Gastroesophageal sphincter (tissue), 4 donors: ENCODE results near the gene KIF5C. TPM values are rescaled to one million over a fixed set of nuclear protein-coding genes. Genes with fewer than 3 reads are reported as not detected.

Source experiments
- ATAC-seq: fragments of 150-250 bp; one replicate; pipeline ENCODE4 v1.9.1; 2016; ENCODE audit warnings: mild to moderate bottlenecking, moderate library complexity
- H3K27ac ChIP-seq, 4 donors: fragments of 200-600 bp; sonication (generic) in 3 of 4; 1 replicate in 3 of 4; 2 replicates in 1 of 4; pipeline ENCODE4 v1.5.1; 2016 to 2019
- H3K27me3 ChIP-seq: fragments of 200-600 bp; sonication (generic); one replicate; pipeline ENCODE4 v1.5.1; 2019
- H3K36me3 ChIP-seq, 2 donors: fragments of 200-600 bp; sonication (generic); one replicate each; pipeline ENCODE4 v1.5.1; 2019; ENCODE audit warnings: control low read depth in 1 of 2
- H3K4me1 ChIP-seq, 3 donors: fragments of 200-600 bp; sonication (generic); 1 replicate in 2 of 3; 2 replicates in 1 of 3; pipeline ENCODE4 v1.5.1; 2016 to 2019; ENCODE audit warnings: control low read depth in 2 of 3
- H3K4me3 ChIP-seq, 2 donors: fragments of 200-600 bp; sonication (generic); one replicate each; pipeline ENCODE4 v1.5.1; 2019; ENCODE audit warnings: mild to moderate bottlenecking in 1 of 2, moderate library complexity in 1 of 2
- H3K9me3 ChIP-seq, 3 donors: fragments of 200-600 bp; sonication (generic); one replicate each; pipeline ENCODE4 v1.5.1; 2017 to 2019; ENCODE audit warnings: control low read depth in 2 of 3
- EP300 ChIP-seq: sonication (generic); formaldehyde crosslinking; IDR thresholded peaks from one replicate; pipeline ENCODE4 v1.6.1; 2017; ENCODE audit warnings: antibody characterized with exemption, mild to moderate bottlenecking
- POLR2A ChIP-seq, 2 donors: fragments of 450-650 bp; IDR thresholded peaks; one replicate each; pipeline ENCODE4 v1.6.1; 2017; ENCODE audit warnings: antibody characterized with exemption in 2 of 2, mild to moderate bottlenecking in 2 of 2, moderate library complexity in 1 of 2
- POLR2AphosphoS5 ChIP-seq: sonication (generic); formaldehyde crosslinking; IDR thresholded peaks from one replicate; pipeline ENCODE4 v1.6.1; 2017; ENCODE audit warnings: antibody characterized with exemption
- WGBS, 2 donors: methylation state at CpG; one replicate each; pipeline ENCODE4 v1.1.5; 2018; ENCODE audit warnings: low coverage in 1 of 2; 5-methylcytosine and 5-hydroxymethylcytosine counted together
- total RNA-seq, 4 donors: library from RNA; depleted of rRNA; stranded (reverse); fragments of >200 nt; gene quantifications; one replicate each; pipeline ENCODE4 v1.1.0, GENCODE V29; 2016
- TF ChIP-seq, protein P1 (sequence below), 4 experiments: fragments of 200-600 bp in 2 of 4; fragments of 450-650 bp in 2 of 4; sonication (generic) in 1 of 4; IDR thresholded peaks; one replicate each; pipeline ENCODE4 v1.5.1; 2017 to 2019; ENCODE audit warnings: antibody characterized with exemption in 4 of 4, mild to moderate bottlenecking in 2 of 4, moderate library complexity in 2 of 4

The KIF5C gene
- total RNA-seq, 4 donors from 2014 or later: 3.3 to 6.6 (median 4.5) TPM

DNA sequence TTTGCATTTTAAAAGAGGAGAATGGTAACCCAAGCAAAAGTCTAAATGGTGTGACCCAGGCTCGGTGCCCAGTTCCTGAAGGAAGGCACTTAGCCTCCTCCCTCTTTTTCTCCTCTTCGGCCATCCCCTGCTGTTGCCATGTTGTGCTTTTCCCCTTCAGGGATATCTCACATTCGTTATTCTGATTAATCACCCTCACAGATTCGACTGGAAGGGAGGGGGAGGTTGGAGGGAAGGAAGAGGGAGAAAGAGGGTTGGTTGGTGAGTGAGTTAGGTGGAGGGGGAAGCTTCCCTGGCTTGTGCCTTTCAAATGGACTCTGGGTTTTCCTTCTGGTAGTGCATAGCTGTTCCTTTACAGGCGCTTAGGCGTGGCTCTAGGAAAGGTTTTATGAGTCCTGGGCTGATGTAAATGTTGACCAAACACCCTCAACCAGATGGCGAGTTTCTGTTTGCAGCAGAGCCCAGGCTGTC lies 124.5 kb downstream of the KIF5C start:
- TF ChIP-seq, protein P1, sequence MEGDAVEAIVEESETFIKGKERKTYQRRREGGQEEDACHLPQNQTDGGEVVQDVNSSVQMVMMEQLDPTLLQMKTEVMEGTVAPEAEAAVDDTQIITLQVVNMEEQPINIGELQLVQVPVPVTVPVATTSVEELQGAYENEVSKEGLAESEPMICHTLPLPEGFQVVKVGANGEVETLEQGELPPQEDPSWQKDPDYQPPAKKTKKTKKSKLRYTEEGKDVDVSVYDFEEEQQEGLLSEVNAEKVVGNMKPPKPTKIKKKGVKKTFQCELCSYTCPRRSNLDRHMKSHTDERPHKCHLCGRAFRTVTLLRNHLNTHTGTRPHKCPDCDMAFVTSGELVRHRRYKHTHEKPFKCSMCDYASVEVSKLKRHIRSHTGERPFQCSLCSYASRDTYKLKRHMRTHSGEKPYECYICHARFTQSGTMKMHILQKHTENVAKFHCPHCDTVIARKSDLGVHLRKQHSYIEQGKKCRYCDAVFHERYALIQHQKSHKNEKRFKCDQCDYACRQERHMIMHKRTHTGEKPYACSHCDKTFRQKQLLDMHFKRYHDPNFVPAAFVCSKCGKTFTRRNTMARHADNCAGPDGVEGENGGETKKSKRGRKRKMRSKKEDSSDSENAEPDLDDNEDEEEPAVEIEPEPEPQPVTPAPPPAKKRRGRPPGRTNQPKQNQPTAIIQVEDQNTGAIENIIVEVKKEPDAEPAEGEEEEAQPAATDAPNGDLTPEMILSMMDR (IDR thresholded peaks at IDR 0.05): no peak
- no peak for TF ChIP-seq POLR2AphosphoS5
- TF ChIP-seq EP300: no peak
- no peak for TF ChIP-seq POLR2A (IDR thresholded peaks at IDR 0.05)
- H3K9me3 ChIP-seq: no peaks in the 10 kb centered on the region
- 19 to 58% methylated on average over 3 to 4 of the region's 7 CpGs for WGBS, 2 donors
- H3K27ac ChIP-seq: no peak overlapping the region
- no peak for ATAC-seq
- no peaks in the 10 kb centered on the region for H3K27me3 ChIP-seq
- no peak overlapping the region for H3K4me3 ChIP-seq
- no peaks in the 10 kb centered on the region for H3K4me1 ChIP-seq
- peaks cover 0 to 3% of the 10 kb centered on the region in 2 donors for H3K36me3 ChIP-seq

DNA sequence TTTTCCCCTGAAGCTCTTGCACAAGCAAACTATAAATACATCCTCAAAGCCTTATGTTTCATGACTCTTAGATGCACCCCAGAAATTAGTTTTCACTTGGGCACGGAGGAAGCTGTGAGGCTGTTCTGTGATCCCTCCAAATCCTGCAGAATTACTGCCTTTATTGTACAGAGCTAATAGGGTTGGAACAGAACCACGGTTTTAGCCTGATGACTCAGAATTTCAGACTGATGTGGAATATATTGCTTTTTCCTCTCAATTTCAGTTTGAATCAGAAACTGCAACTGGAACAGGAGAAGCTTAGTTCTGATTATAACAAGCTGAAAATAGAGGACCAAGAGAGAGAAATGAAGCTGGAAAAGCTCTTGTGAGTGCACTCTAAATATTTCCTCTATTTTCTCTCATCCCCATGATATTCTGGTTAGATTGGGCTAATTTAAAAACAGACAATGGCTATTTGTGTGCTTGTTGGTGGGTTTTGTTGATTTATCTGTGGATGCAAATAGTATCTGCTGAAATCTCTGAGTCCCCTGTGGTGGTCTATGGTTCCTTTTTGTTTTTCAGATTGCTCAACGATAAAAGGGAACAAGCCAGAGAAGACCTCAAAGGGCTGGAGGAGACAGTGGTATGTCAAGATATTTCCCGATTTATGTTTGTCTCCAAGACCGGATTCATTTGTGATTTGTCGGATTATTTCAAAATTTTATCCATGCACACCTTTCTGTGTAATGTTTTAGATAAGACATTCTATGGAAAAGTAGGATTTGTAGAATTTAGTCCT lies 125.3 kb downstream of the KIF5C start:
- no peaks in the 10 kb centered on the region for H3K9me3 ChIP-seq
- H3K27ac ChIP-seq: no peak overlapping the region
- H3K4me1 ChIP-seq: no peaks in the 10 kb centered on the region
- TF ChIP-seq POLR2A (IDR thresholded peaks at IDR 0.05): no peak
- no peak for TF ChIP-seq POLR2AphosphoS5
- no peak for ATAC-seq
- no peaks in the 10 kb centered on the region for H3K36me3 ChIP-seq
- H3K4me3 ChIP-seq: no peak overlapping the region
- no peaks in the 10 kb centered on the region for H3K27me3 ChIP-seq
- 54 to 75% methylated on average over 5 to 6 of the region's 6 CpGs for WGBS, 2 donors

DNA sequence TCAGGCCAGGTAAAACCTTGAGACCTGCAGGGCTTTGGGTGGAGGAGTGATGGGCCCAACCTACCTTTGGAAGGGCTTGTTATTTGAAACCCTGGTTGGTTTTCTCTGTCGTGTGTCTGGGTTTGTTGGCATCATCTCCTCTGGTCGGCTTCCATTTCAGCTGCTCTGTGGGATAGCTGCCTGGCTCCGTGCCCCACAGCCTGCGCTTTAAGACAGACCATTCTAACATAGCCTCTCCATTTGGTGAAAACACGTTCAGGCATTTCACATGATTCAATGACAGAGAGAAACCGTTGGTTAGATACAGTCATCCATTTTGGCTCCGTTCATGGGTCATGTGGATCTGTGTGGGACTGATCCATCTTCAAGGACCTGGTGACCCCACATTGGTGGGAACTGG lies 126.5 kb downstream of the KIF5C start:
- H3K4me1 ChIP-seq: no peaks in the 10 kb centered on the region
- H3K36me3 ChIP-seq: no peaks in the 10 kb centered on the region
- H3K9me3 ChIP-seq: no peaks in the 10 kb centered on the region
- ATAC-seq: no peak
- TF ChIP-seq POLR2A (IDR thresholded peaks at IDR 0.05): no peak
- TF ChIP-seq POLR2AphosphoS5: no peak
- no peak for TF ChIP-seq EP300
- TF ChIP-seq, protein P1 (IDR thresholded peaks at IDR 0.05): no peak
- H3K27ac ChIP-seq: no peak overlapping the region
- H3K4me3 ChIP-seq: no peak overlapping the region
- no peaks in the 10 kb centered on the region for H3K27me3 ChIP-seq
- 73% methylated on average over 4 of the region's 7 CpGs; no CpG with 5 or more reads in 1 of the 2 donors for WGBS, 2 donors

DNA sequence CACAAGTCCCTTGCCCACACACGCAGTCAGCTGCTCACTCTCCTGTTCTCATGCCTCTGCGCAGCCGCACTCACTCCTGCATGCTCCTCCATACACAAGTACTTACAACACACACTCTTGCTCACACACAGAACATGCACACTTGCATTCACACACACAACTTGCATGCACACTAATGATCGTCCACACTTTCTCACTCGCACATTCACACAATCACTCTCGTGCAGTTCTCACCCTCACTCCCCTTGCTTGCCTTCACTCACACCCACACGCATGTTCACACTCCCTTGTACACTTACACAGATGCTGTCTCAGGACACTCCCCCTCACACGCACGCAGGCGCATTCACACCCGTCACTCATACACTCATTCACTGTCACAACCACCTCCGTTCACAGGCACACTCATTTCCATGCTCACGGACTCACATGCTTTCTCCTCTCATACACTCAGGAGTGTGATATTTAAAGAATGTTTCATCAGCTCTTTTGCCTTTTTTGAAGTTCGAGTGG lies 127.4 kb downstream of the KIF5C start:
- no peak for TF ChIP-seq EP300
- no peak for TF ChIP-seq POLR2A (IDR thresholded peaks at IDR 0.05)
- TF ChIP-seq, protein P1 (IDR thresholded peaks at IDR 0.05): no peak
- no peak for TF ChIP-seq POLR2AphosphoS5
- no peaks in the 10 kb centered on the region for H3K27me3 ChIP-seq
- H3K36me3 ChIP-seq: no peaks in the 10 kb centered on the region
- H3K4me1 ChIP-seq: no peaks in the 10 kb centered on the region
- H3K27ac ChIP-seq: no peak overlapping the region
- H3K4me3 ChIP-seq: no peak overlapping the region
- 96 to 98% methylated on average over 7 to 14 of the region's 14 CpGs for WGBS, 2 donors
- H3K9me3 ChIP-seq: no peaks in the 10 kb centered on the region
- ATAC-seq: no peak

DNA sequence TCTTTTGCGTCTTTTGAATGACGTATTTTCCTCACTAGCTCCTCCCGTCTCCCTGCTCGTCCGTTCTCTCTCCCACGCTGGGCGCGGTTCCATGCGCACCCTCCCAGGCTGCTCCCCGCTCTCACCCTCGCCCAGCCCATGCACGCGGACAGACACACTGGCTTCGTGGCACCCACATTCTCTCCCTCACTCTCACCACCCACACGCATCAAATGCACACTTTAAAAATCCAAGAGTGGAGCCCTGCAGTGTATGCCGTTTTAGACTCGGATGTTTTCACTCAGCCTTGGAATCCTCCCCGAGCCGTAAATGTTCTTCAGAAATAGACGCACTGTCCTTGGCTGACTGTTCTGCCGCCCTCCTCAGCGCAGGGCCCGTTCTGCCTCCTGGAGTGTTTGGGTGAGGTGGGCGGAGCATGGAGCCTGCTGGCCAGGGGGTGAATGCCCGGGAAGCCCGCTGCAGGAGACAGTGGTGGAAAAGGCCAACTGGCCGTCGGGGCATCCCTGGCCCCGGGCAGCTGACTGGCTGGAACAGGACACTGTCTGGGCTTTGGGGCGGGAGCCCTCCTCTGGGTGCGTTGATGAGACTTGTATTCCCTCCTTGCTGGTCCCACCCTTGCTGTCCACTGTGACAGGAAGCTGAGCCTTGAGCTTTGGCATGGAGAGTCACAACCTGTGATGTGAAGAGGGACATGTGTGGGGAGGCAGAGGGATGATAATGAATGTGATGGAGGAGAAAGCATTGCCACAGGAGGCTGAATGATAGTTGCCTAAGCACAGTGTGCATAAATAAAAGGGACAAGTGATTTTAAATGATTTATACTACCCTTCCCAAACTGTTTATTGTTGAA lies 128.1 kb downstream of the KIF5C start:
- Histone ChIP-seq H3K4me3 (no peak overlapping the region), H3K36me3 (peaks cover 0 to 4% of the 10 kb centered on the region in 2 donors), H3K4me1 (no peaks in the 10 kb centered on the region), H3K27ac (no peak overlapping the region), H3K9me3 (no peaks in the 10 kb centered on the region), H3K27me3 (no peaks in the 10 kb centered on the region)
- WGBS, 2 donors: 92 to 96% methylated on average over 17 to 19 of the region's 31 CpGs
- no peak for TF ChIP-seq EP300
- no peak for TF ChIP-seq POLR2A (IDR thresholded peaks at IDR 0.05)
- TF ChIP-seq, protein P1 (IDR thresholded peaks at IDR 0.05): no peak
- TF ChIP-seq POLR2AphosphoS5: no peak
- no peak for ATAC-seq
